Measurements from ENCODE around the gene EMX1. TPM values are rescaled to one million over a fixed set of nuclear protein-coding genes. Genes with fewer than 3 reads are reported as not detected.

Gene EMX1
- total and polyA plus RNA-seq, 3 donors from 2014 or later = 4.5 to 13.2 (median 11.3) TPM

DNA sequence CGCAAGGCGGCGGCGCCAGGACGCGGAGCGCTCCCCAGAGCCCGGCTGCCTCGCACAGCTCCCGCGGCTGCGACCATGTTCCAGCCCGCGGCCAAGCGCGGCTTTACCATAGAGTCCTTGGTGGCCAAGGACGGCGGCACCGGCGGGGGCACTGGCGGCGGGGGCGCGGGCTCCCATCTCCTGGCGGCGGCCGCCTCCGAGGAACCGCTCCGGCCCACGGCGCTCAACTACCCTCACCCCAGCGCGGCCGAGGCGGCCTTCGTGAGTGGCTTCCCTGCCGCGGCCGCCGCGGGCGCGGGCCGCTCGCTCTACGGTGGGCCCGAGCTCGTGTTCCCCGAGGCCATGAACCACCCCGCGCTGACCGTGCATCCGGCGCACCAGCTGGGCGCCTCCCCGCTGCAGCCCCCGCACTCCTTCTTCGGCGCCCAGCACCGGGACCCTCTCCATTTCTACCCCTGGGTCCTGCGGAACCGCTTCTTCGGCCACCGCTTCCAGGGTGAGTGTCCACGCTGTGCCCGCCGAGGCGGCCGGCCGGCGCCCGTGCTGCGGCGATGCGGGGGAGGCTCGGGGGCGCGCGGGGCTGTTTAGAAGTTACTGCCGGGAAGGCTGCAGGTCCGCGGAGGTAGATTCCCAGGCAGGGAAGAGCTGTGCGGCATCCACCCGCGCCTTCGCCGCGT lies 696 bp downstream of the EMX1 start:
- H3K4me3 ChIP-seq = peak overlapping the region; percentile 25 to 36
- H3K27ac ChIP-seq = no peak overlapping the region
- TF ChIP-seq POLR2A (IDR thresholded peaks at IDR 0.05) = no peak
- TF ChIP-seq, protein P1, sequence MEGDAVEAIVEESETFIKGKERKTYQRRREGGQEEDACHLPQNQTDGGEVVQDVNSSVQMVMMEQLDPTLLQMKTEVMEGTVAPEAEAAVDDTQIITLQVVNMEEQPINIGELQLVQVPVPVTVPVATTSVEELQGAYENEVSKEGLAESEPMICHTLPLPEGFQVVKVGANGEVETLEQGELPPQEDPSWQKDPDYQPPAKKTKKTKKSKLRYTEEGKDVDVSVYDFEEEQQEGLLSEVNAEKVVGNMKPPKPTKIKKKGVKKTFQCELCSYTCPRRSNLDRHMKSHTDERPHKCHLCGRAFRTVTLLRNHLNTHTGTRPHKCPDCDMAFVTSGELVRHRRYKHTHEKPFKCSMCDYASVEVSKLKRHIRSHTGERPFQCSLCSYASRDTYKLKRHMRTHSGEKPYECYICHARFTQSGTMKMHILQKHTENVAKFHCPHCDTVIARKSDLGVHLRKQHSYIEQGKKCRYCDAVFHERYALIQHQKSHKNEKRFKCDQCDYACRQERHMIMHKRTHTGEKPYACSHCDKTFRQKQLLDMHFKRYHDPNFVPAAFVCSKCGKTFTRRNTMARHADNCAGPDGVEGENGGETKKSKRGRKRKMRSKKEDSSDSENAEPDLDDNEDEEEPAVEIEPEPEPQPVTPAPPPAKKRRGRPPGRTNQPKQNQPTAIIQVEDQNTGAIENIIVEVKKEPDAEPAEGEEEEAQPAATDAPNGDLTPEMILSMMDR (IDR thresholded peaks at IDR 0.05) = no peak
- H3K27me3 ChIP-seq = peaks cover 16% of the 10 kb centered on the region
- 0 to 2% methylated on average over 11 to 54 of the region's 89 CpGs for WGBS, 2 donors
- no peaks in the 10 kb centered on the region for H3K9me3 ChIP-seq
- DNase-seq = peak; percentile 18
- no peaks in the 10 kb centered on the region for H3K36me3 ChIP-seq (ENCODE audit: low read depth, missing control alignments)
- H3K4me1 ChIP-seq = peaks cover 25% of the 10 kb centered on the region
- intact Hi-C loops (cut with DNase I; ENCODE audit: low total_unique reads) = no loop called here

DNA sequence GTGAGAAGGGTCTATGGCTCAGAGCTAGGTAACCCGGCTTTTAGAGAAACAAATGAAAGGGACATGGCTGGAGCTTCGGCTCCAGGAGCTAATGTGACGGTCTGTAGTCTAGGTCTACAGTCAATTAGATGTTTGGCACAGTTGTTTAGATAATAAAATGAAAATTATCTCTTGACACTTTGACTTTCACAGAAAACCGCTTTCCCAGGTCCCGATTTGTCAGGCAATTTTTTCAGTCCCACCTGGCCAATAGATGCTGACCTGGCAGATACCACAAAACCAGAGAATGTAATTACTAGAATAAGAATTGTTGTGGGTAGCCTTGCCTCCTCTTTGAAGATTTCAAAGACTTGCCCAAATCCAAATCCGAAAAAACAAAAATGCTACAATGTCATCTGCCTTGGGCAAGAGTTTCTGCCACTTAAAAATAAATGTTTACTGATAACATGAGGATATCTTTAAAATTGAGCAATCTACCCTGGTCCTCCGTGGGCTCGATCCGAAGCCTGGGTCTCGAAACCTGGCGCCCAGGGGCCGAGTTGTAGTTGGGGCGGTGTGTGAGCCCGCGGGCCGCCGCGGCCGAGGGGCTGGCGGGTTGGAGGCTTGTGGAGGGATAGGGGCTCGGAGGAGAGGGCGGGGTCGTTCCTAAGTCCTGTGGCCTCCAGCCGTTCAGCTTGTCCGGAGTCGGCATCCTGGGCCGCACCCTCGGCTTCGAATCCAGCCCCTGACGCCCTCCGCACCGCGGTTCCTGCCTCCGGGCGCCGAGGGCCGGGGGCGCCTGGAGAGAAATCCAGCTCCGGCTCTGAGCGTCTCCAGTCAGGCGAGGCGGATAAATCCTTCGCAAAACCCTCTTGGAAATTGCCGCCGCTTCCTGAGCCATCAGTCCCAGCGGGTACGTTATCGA lies 2.3 kb downstream of the EMX1 start:
- peak; percentile 9 for DNase-seq
- Histone ChIP-seq H3K27ac (no peak overlapping the region), H3K9me3 (no peaks in the 10 kb centered on the region), H3K36me3 (ENCODE audit: low read depth, missing control alignments) (no peaks in the 10 kb centered on the region), H3K27me3 (peaks cover 16% of the 10 kb centered on the region), H3K4me3 (peak overlapping the region; percentile 12 to 46), H3K4me1 (peaks cover 31% of the 10 kb centered on the region)
- 10% methylated on average over 30 to 48 of the region's 48 CpGs for WGBS, 2 donors
- intact Hi-C loops (cut with DNase I; ENCODE audit: low total_unique reads) = no loop called here
- no peak for TF ChIP-seq POLR2A (IDR thresholded peaks at IDR 0.05)
- TF ChIP-seq, protein P1 (IDR thresholded peaks at IDR 0.05) = no peak

DNA sequence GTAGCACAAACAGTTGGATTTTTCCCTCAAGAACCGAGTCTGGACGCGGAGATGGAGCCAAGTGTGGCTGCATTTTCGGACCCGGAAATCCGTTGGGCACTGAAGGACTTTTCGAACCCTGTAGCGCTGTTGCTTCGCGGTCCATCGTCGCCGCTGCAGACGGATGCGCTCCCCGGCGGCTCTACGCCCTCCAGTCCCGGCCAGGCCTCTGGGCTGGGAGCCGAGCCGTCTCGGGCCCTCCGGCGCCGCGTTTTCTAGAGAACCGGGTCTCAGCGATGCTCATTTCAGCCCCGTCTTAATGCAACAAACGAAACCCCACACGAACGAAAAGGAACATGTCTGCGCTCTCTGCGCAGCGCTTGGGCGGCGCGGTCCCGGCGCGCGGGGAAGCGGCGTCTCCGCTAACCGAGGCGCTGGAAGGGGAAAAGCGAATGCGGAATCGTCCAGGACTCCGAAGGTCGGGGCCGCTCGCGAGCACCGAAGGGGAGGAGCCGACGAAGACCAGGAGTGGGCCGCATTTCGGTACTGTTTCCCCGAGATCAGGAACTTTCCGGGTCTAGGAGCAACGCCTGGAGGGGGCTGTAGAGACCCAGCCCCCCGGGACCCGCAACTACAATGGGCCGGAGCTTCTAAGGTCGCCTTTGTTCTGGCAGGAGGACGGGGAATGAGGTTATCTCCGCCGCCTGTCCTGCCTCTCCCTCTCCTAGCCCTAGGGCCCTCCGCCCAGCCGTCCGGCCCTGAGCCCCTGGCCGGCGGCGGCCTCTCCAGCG lies 3.2 kb downstream of the EMX1 start:
- Histone ChIP-seq H3K27me3 (peaks cover 12% of the 10 kb centered on the region), H3K4me1 (peaks cover 31% of the 10 kb centered on the region), H3K9me3 (no peaks in the 10 kb centered on the region), H3K27ac (no peak overlapping the region), H3K4me3 (peak overlapping the region; percentile 12 to 46), H3K36me3 (ENCODE audit: low read depth, missing control alignments) (no peaks in the 10 kb centered on the region)
- peak; percentile 15 for DNase-seq
- WGBS, 2 donors = 2 to 3% methylated on average over 11 to 77 of the region's 77 CpGs
- no peak for TF ChIP-seq POLR2A (IDR thresholded peaks at IDR 0.05)
- TF ChIP-seq, protein P1 (IDR thresholded peaks at IDR 0.05) = no peak
- intact Hi-C loops (cut with DNase I; ENCODE audit: low total_unique reads) = no loop called here

DNA sequence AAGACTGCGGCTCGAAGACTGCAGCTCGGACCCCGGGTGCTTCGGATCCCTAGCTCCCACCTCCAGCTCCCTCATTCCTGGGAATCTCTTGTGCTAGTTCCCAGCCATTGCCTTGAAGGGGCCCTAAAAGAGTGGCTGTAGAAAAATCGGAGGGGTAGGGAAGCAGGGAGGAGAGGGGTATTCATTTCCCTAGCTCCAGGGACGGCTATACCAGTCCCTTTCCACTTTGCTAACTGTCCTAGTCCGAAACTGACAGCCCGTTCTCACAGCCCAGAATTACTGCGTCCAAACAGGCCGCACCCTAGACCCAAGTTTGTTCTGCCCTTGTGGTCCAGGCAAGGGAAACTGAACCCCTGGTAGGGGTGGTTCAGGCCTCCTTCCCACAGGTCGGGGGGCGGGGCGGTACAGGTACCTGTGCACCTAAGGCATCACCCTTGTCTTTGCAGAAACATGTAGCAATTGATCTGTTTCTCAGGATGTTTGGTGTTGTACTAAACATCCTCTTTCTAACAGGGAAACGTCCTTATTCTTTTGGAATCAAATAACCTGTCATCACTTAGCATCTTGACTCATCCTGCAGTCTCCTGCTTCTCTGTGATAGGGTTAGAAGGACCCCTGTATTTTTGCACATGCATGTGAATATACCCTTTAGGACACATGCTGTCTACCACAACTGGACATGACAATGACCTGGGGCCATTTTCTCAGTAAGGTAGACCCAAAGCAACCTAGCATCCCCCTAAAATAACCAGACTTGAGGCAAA lies 4.0 kb downstream of the EMX1 start:
- DNase-seq = no peak
- no peak for TF ChIP-seq POLR2A (IDR thresholded peaks at IDR 0.05)
- TF ChIP-seq, protein P1 (IDR thresholded peaks at IDR 0.05) = no peak
- peaks cover 23% of the 10 kb centered on the region for H3K4me1 ChIP-seq
- no peaks in the 10 kb centered on the region for H3K9me3 ChIP-seq
- peaks cover 12% of the 10 kb centered on the region for H3K27me3 ChIP-seq
- 26 to 40% methylated on average over 11 to 15 of the region's 15 CpGs for WGBS, 2 donors
- peak overlapping the region in 1 of 2 donors; percentile 46 for H3K4me3 ChIP-seq
- H3K27ac ChIP-seq = no peak overlapping the region
- intact Hi-C loops (cut with DNase I; ENCODE audit: low total_unique reads) = no loop called here
- no peaks in the 10 kb centered on the region for H3K36me3 ChIP-seq (ENCODE audit: low read depth, missing control alignments)

Data from testis (tissue), 3 donors.